Activated CD4-positive, alpha-beta T cell treated with anti-CD3 and anti-CD28 coated beads, Interleukin-2, amount 50 U/mL, for 48 hours (primary cell): ENCODE data around the gene SIK2.

Source experiments
- DNase-seq, 2 experiments: peaks; one replicate each; pipeline ENCODE4 v3.0.0-alpha.2; 2020

The SIK2 gene

DNA sequence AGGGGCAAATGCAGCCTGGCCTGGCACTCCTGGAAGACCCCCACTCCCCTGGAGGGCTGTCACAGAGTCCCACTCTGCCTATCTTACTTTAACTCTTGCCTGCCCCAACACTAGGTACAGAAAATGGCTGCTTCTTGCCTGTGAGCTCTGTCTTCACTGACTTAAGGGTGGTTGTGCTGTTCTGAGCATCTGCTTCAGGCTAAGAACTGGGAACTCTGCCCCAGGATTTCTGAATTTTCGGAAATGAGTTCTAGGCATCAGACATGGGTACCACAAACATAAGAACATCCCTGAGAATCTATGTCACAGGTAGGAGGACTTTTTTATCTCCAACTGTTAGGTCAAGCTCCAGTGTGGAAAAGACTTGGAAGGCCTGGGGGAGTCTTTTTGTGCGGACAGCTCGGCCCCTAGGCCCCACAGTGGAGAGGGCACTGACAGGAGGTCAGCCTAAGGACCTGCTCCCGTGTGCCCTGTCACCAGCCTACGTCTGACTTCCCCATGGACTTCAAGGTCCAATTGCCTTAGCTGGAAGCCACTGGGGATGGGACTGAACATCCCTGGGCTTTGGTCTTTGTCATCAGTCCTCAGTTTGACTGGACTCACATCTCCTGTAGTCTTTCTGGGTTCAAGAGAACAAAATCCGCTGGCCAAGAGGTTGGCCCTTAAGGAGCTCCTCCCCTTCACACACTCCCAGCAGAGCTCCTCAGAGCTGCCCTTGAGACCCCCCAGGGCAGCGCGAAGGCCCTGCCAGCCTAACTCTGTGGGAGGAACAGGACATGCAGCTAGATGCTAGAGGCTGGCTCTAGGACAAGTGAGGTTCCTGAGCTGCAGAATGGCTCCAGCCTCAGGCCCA lies 132.1 kb downstream of the SIK2 start:
- DNase-seq: no peak

DNA sequence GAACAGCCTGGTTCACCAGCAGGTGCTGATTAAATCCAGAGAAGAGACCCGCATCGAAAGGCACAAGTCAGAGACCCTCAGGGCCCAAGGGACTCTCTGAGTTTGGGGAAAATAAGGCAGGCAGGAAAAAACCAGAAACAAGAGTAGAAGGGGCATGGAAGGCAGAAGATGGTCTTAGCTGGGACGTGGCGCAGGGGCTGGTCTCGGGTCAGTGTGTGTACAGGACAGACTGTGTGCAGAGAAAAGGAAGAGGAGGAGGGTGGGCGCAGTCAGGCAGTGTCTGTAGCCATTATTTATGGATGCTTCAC lies 132.7 kb downstream of the SIK2 start:
- no peak for DNase-seq

DNA sequence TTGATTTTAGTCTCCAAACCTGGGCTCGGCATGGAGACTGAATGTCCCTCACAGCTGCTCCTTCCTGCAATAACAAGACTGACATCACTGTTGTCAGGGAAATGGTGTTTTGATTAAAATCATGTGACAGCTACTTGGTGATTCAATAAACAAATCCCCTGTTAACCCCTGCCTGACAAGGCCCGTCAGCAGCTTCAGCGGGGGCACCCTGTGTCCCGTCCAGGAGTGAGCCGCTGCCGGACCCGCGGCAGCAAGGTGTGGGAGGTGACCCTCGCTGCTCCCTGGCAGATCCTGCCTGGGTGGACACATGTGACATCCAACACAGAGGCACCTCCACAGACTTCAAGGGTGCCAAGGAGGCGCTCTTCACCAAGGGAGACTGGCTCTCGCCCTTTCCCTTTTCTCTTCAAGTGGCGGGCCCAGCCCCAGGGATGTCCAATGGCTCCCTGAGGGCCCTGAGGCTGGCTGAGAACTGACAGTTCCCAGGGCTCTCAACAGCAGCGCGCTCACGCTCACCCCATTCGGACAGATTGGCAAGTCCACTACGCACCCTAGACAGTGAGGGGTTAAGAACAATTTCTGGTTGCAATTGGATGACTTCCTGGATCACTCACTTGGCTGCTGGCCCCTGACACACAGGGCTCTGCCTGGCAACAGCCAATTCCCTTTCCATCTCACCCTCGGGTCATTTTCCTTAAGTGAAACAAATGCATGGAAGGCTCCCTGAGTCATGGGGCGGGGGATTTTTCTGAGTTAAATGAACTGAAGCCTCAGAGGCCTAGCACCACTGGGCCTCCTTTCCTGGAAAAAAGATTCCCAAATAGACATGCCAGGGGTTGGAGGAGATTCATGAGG lies 133.2 kb downstream of the SIK2 start:
- DNase-seq: no peak

DNA sequence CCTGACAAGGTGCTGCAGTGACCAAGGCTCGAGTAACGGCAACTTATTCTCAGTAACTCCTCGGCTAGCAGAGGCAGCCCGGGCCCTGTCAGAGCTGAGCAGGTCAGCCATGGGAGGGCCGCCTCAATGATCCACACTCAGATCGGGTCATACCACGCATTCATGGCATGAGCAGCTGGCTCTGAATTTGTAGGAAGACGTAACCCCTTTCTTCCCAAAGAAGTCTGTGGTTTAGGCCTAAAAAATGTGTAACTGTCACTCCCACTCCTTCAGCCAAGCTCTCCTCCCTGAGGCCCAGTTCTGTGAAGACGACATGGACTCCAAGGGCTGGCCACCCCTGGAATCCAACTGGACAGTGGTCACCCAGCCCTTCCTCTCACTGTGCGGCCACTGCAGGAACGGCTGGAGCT lies 133.9 kb downstream of the SIK2 start:
- no peak for DNase-seq

DNA sequence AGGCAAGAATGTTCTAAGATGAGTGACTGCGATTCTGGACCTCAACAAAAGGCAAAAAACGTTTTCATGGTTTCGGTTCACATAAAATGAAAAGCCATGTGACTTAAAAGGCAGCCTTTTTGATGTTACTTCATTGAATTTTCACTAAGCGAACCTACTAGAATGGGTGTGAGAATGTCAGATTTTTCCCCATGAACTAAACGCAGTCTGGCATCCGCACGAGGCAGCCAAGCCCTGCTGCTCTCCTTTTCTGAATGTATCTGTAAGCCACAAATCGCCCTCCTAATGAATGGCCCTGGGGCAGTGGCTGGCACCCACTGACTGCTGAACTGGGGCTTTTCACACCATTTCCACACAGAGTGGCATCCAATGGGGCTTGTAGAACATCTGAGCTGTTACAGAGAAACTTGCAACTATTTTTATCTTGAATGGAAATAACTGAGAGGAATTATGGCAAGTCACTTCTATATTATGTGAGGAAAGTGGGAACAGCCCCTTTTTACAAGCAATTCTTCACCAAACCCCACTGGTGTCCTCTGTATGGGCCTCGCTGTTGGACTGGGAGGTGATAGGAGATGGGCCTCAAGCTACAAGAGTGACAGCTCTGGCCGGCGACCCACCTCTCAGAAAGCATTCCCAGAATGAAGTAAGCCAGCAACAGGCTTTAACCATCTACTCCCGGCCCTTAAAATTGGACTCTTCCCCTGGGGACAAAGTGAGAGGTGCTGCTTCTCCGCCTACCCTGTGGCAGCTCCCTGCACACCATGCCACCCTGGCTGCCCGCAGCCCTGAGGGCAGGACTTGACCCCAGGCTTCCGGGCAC lies 134.6 kb downstream of the SIK2 start:
- no peak for DNase-seq

DNA sequence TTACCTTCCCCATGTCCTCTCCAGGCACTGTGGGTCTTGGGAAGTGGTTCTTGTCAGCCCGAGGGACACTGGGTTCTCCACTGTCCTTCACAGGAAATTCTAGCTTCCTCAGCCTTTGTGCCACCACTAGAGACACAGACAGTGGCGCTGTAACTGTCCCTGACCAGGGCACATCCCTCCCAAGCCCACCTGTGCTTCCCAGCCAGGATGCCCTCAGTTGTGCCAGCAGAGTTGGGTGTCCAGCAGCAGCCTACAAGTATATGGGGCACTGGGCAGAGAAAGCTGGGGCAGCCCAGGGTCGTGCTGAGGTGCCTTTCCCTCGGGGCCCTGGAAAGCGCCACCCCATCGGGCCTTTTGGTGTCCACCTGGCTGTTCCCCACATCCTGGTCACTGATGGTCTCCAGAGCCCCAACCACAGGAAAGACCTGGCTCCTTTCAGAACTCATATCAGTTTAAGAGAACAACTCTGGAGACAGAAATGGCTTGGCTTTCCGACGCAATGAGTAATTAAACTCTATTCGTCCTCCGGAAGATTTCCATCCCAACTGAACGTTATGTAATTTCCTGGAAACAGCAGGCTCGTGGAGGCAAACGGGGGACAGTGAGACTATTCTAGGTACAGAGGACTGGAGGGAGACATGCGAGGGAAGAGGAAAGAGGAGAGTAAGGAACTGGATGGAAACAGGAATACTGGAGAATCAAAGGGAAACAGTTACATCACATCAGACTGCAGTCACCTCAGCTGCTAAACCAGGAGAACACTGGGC lies 135.4 kb downstream of the SIK2 start:
- no peak for DNase-seq

DNA sequence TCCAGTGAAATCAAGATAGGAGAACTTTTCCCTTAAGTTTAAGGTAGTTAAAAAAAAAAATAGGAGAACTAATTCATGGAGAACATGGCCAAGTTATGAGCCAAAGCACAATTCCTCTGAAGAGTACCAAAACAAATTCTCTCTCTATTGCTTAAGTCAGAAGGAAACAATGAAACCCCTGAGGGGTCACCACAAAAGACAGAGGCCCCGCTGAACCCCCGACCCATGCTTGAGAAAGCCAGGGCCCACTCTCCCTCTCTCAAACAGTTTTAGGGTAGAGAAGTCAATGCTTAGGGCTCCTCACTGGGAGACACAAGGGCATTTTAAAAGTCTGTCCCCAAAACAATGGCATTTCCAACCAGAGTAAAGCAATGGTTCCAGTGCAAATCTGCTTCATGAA lies 137.1 kb downstream of the SIK2 start:
- no peak for DNase-seq

DNA sequence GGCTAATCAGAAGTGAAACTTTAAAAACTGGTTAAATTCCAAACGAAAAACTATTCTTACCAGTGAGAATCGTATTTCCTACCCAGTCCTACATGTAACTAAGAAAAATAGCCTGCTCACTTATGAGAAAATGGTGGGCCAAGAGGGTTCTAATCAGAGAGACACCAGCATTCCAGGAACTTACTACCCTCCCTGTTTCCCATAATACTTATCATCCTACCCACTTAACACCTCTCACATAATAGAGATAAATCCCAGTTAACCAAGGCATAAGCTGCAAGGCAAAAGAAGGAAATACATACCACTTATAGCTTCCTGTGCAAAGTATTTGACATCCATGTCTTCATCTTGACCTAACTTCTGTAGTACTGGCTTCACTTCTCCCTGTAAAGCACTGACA lies 139.5 kb downstream of the SIK2 start:
- DNase-seq: no peak

DNA sequence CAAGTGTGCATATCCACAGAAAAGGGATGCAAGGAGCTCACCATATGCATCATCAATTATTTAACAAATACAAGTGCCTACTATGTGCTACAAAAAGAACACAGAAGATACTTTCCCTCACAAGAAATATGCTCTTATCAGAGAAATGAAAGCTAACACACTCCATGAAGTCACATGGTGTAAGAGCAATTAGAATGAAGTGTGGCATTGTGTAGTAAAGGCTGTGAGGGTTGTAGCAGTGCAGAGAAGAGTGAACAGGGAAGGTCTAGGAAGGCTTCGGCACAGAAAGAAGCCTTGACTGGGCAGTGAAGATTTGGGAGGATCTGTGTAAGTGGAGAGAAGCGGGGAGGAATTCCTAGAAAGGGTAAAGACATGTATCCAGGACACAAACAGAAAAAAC lies 141.5 kb downstream of the SIK2 start:
- no peak for DNase-seq

DNA sequence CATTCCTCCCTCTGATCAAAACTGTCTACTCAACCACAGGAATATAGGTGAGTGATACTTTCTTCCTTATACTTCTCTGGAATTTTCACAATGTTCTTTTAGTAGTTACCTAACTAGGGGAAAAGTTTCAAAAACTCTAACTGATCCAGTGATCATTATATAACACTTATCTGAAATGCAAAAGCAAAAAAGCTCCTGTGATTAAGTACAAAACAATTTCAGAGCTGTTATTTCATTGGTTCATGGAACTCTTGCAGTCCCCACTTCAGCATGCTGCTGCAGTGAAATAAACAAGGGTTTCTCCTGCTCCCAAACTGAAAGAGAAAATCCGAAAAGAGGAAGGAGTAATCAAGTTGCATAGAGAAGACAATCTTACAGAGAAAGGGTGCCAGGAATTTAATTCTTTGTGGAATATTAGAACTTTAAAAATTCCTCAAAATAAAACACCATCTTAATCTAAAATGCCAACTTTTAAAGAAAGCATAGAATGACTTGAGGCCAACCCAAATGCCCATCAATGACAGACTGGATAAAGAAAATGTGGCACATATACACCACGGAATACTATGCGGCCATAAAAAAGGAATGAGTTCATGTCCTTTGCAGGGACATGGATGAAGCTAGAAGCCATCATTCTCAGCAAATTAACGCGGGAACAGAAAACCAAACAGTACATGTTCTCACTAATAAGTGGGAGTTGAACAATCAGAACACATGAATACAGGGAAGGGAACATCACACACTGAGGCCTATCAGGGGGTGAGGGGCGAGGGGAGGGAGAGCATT lies 143.7 kb downstream of the SIK2 start:
- DNase-seq: no peak

DNA sequence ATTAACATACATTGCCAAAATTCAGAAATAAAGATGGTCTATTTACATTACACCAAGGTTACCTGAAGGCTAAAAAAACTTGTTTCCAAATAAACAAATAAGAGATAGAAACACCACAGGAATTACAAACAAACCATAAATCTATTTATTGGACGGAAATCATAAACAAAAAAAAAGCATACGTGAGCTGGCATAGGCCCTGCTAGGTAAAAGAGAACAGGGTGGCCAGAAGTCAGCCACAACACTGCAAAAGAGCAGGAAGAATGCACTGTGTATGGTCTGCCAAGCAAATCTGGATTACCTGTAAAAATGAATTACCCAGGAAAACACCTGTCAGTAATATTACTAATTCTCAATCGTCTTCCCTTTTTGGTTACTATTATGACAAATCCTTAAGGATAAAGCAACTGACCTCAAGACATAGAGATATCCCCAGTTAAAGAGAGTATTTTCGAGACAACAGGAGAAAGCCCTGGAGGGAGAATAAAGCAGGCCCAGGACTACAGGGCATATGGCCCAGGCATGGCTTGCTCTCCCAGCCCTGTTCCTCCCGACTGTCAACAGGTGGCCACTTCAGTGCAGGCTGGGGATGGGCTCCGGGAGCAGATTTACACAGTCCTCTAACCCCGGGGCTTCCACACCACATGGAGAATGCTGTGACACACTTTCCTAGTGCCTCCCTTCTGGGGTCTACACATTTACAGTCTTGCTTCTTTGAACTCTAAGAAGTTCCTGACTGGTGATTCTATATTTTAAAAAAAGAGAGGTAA lies 146.0 kb downstream of the SIK2 start:
- no peak for DNase-seq

DNA sequence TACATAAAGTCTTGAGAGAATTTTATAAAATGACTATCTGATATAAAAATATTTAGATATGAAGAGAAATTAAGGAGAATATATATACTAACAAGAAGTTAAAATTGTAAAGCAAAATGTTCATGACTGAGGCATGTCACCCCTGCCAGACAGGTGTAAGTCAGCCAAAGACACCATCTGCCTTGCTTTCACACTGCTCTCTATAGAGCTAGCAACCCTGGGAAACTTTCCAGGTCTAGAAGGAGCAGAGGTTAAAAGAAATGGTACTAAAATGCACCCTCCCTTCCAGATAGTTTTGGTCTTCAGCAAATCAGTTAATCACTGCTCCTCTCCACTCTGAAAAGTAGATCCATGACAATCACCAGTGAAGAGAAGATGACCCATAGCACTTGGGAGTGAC lies 147.4 kb downstream of the SIK2 start:
- no peak for DNase-seq

DNA sequence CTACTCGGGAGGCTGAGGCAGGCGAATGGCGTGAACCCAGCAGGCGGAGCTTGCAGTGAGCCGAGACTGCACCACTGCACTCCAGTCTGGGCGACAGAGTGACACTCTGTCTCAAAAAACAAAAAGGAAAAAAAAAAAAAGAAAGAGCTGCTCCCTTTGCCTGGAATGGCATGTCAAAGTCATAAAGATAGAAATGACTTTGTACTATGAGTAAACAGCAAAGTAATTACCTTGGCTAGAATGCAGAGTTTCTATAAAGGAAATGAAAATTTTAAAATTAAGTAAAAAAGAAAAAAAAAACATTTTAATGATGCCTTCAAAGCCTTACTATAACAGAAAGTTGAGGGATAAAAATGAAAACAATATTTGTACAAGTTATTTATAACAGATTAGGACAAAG lies 153.8 kb downstream of the SIK2 start:
- DNase-seq: no peak

DNA sequence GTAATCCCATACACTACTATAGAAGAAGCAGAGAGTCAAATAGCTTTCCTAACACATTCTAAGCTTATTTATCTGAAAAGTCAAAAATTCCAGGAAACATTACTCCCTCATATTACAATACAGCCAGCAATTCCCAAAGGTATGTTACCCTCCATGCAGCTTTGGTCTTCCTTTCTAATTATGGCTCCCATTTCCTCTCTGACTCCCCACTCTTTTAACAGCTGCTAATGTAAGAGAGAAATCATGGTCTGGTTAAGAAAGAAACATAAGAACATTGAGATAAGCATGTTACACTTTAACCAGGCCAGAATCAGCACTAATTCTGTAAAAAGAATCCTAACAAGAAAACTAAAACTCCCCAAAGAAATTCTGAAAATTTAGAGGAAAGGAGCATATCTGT lies 157.1 kb downstream of the SIK2 start:
- DNase-seq: no peak

DNA sequence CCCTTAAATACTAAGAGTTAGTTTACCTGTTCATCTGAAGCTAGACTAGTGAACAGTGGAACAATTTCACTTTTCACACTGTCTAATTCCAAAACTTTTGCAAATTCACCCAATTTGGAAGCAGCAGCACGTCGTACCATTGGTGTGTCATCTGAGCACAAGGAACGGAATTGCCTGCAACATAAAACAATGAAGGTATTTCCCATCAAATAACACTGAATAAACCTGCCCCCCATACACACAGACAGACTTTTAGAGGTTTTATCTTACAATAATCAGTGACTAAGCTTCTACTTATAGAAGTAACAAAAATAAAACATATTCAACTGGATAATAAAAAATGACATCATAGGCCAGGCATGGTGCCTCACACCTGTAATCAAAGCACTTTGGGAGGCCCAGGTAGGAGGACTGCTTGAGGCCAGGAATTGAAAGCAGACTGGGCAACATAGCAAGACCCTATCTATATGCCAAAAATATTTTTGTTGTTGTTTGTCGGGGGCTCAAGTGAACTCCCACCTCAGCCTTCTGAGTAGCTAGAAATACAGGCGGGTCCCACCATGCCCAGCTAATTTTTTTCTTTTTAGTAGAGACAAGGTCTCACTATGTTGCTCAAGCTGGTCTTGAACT lies 157.6 kb downstream of the SIK2 start:
- DNase-seq: no peak

DNA sequence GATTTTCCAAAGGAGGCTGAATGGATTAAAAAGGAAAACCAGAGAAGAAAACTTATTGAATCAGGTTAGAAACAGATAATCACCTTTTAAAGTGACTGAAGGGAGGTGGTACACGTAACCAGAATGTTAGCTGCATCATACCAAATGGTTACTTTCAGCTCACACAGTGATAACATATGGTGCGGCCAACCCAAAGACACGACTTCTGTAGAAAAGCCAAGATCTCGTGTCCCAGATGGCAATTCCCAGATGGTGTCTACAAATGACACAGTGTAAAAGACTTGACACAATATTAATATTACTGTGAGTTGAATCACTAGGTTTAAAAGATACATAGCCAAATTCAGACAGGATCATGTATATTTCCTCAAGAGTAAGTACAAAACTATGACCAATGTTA lies 158.8 kb downstream of the SIK2 start:
- DNase-seq: no peak

DNA sequence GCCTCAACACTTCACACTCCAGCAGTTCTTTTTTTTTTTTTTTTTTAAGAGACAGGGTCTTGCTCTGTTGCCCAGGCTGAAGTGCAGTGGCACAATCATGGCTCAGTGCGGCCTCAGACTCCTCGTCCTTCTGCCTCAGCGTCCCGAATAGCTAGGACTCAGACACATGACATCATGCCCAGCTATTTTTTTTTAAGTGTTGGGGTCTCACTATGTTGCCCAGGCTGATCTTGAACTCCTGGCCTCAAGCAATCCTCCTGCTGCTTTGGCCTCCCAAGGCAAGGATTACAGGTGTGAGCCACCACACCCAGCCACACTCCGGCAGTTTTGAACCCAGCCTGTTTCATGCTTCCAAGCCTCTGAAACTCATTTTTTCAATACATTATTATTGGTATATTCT lies 160.3 kb downstream of the SIK2 start:
- no peak for DNase-seq

DNA sequence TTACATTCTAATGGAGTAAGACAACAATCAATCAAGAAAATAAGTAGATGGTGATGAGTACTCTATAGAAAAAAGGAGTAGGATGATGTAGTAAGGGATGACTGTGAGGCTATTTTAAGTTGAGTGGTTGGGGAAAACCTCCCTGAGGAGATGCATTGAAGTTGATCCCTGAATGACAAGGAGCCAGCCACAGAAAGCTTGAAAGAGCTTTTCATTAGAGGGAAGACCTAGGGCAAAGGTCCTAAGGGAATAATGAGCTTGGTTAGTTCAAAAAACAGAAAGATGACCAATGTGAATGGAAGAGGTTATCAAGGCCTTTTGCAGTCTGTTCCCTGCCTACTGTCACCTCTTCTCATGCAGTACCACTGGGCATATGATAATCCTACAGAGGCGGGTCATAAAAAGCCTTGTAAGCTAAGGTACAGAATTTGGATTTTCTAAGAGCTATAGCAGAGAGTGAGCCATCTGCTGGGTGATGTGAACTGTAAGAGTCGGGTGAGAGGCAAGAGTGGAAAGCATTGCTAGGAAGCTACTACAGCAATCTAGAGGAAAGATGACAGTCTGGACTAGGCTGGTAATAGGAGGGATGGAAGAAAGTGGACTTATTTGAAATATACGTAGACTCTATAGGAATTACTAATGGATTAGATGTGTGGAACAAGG lies 160.9 kb downstream of the SIK2 start:
- DNase-seq: no peak

DNA sequence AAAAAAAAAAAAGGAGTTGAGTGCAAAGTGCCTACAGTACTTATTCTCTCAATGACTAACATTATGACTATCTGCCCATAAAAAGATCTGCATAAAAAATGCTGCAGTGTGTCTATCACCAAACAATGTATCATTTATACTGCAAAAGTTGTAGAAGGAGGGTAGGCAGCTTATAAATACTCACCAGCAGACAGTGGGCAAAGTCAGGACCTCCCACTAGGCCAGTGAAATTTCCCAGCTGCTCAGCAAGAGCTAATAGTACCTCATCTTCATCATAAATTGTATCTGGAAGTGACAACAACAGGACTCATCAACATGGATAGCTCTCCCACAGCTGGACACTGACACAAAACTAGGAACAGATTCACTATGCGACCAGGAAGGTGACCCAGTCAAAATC lies 162.4 kb downstream of the SIK2 start:
- DNase-seq: no peak
